Stomach (tissue), 4 donors: Measurements from ENCODE around the gene NAV1.

Experiments
- CTCF ChIP-seq, 7 experiments: fragments of 450-650 bp in 4 of 7; fragments of 200-600 bp in 3 of 7; sonication (generic) in 3 of 7; IDR thresholded peaks; one replicate each; pipeline ENCODE4 v1.5.1; 2016 to 2019; ENCODE audit warnings: antibody characterized with exemption in 7 of 7, control low read depth in 2 of 7, mild to moderate bottlenecking in 1 of 7
- EP300 ChIP-seq: sonication (generic); formaldehyde crosslinking; IDR thresholded peaks from one replicate; pipeline ENCODE4 v1.6.1; 2017; ENCODE audit warnings: antibody characterized with exemption
- POLR2A ChIP-seq, 4 donors: fragments of 450-650 bp; IDR thresholded peaks; one replicate each; pipeline ENCODE4 v1.6.1; 2016; ENCODE audit warnings: antibody characterized with exemption in 4 of 4, control low read depth in 2 of 4, mild to moderate bottlenecking in 1 of 4, moderate library complexity in 1 of 4

GRCh38 chr1:201563941-201564340 is 25.0 kb downstream of the NAV1 start:
- no peak for TF ChIP-seq CTCF (IDR thresholded peaks at IDR 0.05)
- TF ChIP-seq POLR2A (IDR thresholded peaks at IDR 0.05), result no peak
- TF ChIP-seq EP300, result no peak
